OCI-LY1 (cell line): Measurements from ENCODE around the gene CD96.
"Not testable (repeated sequence)": the region's sequence is repeated elsewhere in the genome, so short reads cannot be mapped to it uniquely, and the experiment has no call there.

ENCODE experiments used
- H2AFZ ChIP-seq: fragments of 200-600 bp; sonication (generic), shearing (Covaris generic); 2 replicates; pipeline ENCODE4 v1.6.0; 2014; ENCODE audit warnings: antibody characterized with exemption, mild to moderate bottlenecking, low read length
- H3F3A ChIP-seq: fragments of 200-600 bp; sonication (generic), shearing (Covaris generic); 2 replicates; pipeline ENCODE4 v1.6.0; 2014; ENCODE audit warnings: mild to moderate bottlenecking, antibody characterized with exemption, low read length, moderate library complexity; ENCODE audit not compliant: insufficient read depth
- H3K27ac ChIP-seq: fragments of 200-600 bp; sonication (generic); 2 replicates; pipeline ENCODE4 v1.5.1; 2014; ENCODE audit warnings: low read length, mixed run types, mild to moderate bottlenecking, low read depth; ENCODE audit not compliant: poor library complexity, severe bottlenecking
- H3K27me3 ChIP-seq: fragments of 200-600 bp; sonication (generic); 2 replicates; pipeline ENCODE4 v1.6.0; 2014; ENCODE audit warnings: antibody characterized with exemption, mild to moderate bottlenecking, low read length, moderate library complexity; ENCODE audit not compliant: insufficient read depth
- H3K36me3 ChIP-seq: fragments of 200-600 bp; sonication (generic); 2 replicates; pipeline ENCODE4 v1.6.1; 2014; ENCODE audit warnings: mild to moderate bottlenecking, antibody characterized with exemption, low read length, moderate library complexity, mixed read lengths; ENCODE audit not compliant: insufficient read depth
- H3K4me1 ChIP-seq: fragments of 200-600 bp; sonication (generic); 2 replicates; pipeline ENCODE4 v1.5.1; 2014; ENCODE audit warnings: mild to moderate bottlenecking, low read length, moderate library complexity; ENCODE audit not compliant: insufficient read depth, severe bottlenecking
- H3K4me2 ChIP-seq: fragments of 200-600 bp; sonication (generic), shearing (Covaris generic); 2 replicates; pipeline ENCODE4 v1.6.1; 2014; ENCODE audit warnings: low read length
- H3K4me3 ChIP-seq: fragments of 200-600 bp; sonication (generic); 2 replicates; pipeline ENCODE4 v1.5.1; 2014; ENCODE audit warnings: low read length, low read depth, mild to moderate bottlenecking, mixed read lengths; ENCODE audit not compliant: poor library complexity, severe bottlenecking
- H3K79me2 ChIP-seq: fragments of 200-600 bp; shearing (Covaris generic); 2 replicates; pipeline ENCODE4 v1.6.1; 2016; ENCODE audit warnings: mixed run types, low read length, mixed read lengths; ENCODE audit not compliant: insufficient read depth
- H3K9ac ChIP-seq: fragments of 200-600 bp; sonication (generic), shearing (Covaris generic); 2 replicates; pipeline ENCODE4 v1.6.1; 2014; ENCODE audit warnings: mild to moderate bottlenecking, low read length, mixed read lengths
- H3K9me2 ChIP-seq: fragments of 200-600 bp; sonication (generic), shearing (Covaris generic); 2 replicates; pipeline ENCODE4 v1.6.1; 2014; ENCODE audit warnings: low read depth, mild to moderate bottlenecking, low read length, mixed read lengths
- H3K9me3 ChIP-seq: fragments of 200-600 bp; shearing (Covaris generic); 2 replicates; pipeline ENCODE4 v1.6.1; 2014; ENCODE audit warnings: low read length, mixed read lengths
- H4K20me1 ChIP-seq: fragments of 200-600 bp; sonication (generic), shearing (Covaris generic); 2 replicates; pipeline ENCODE4 v1.6.0; 2016; ENCODE audit warnings: mild to moderate bottlenecking, low read length; ENCODE audit not compliant: insufficient read depth
- EZH2 ChIP-seq: fragments of 200-600 bp; sonication (generic), shearing (Covaris generic); IDR thresholded peaks from 2 replicates; pipeline ENCODE4 v1.8.0; 2017; ENCODE audit warnings: borderline replicate concordance, mixed run types, mild to moderate bottlenecking, antibody characterized with exemption, low read length, moderate library complexity, mixed read lengths
- TF ChIP-seq, protein P1 (sequence below): fragments of 200-600 bp; sonication (generic), shearing (Covaris generic); IDR thresholded peaks from 2 replicates; pipeline ENCODE4 v1.5.1; 2017; ENCODE audit warnings: mild to moderate bottlenecking, antibody characterized with exemption, low read length, moderate library complexity, mixed read lengths

Gene CD96

DNA sequence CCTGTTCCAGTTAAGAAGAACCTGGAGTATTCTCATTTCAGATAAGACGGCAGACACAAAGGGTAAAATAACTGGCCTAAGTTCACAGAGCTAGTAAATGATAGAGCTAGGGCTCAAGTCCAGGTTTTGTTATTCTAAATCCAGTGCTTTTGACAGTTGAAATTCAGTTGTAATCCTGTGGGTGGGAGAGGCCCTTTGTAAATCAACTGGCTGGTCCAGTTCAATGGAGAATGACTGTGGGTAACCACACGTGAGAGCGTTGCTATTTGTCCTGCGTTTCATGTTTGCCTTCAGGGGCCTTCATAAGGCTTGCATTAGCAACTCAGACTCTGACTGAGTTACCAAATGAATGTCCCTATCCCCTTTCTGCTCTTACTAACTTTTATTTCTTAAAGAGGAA lies 24.2 kb upstream of the CD96 start:
- Histone ChIP-seq H3K4me2 (no peak overlapping the region), H4K20me1 (no peaks in the 10 kb centered on the region), H3F3A (no peaks in the 10 kb centered on the region), H3K27me3 (no peaks in the 10 kb centered on the region), H3K9ac (no peak overlapping the region), H3K4me3 (no peak overlapping the region), H3K9me2 (no peaks in the 10 kb centered on the region), H3K4me1 (no peaks in the 10 kb centered on the region), H3K36me3 (no peaks in the 10 kb centered on the region), H3K9me3 (no peaks in the 10 kb centered on the region), H2AFZ (no peak overlapping the region), H3K27ac (no peak overlapping the region), H3K79me2 (no peaks in the 10 kb centered on the region)
- no peak for TF ChIP-seq EZH2
- TF ChIP-seq, protein P1, sequence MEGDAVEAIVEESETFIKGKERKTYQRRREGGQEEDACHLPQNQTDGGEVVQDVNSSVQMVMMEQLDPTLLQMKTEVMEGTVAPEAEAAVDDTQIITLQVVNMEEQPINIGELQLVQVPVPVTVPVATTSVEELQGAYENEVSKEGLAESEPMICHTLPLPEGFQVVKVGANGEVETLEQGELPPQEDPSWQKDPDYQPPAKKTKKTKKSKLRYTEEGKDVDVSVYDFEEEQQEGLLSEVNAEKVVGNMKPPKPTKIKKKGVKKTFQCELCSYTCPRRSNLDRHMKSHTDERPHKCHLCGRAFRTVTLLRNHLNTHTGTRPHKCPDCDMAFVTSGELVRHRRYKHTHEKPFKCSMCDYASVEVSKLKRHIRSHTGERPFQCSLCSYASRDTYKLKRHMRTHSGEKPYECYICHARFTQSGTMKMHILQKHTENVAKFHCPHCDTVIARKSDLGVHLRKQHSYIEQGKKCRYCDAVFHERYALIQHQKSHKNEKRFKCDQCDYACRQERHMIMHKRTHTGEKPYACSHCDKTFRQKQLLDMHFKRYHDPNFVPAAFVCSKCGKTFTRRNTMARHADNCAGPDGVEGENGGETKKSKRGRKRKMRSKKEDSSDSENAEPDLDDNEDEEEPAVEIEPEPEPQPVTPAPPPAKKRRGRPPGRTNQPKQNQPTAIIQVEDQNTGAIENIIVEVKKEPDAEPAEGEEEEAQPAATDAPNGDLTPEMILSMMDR = no peak

DNA sequence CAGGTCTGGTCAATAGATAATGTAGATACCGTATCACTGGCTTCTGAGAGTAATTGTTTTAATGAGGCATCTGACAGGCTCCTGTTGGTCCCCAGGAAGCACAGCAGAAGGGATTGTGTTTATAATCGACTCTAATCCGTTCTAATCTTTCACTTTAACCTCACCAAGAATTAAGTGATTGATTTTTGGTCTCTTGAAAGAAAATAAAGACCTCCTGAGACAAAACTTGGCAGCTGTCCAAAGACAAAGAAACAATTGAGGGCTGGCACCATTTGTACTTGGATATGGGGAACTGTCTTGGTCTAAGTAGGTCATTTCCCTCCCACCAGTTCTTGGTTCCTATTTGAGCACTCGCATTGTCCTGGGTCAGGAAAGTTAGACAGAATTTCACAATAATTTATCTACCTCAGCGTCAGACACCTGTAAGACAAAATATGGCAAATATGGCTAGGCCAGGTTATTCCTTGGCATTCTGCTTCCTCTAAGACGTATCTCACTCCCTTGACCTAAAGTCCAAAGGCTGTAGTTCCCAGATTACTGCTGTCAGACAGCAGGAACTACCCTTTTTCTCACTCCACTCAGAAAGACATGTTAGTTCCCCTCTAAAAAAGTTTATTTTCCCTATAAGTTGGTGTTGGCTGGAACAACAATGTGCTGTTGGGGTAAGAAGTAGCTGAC lies 22.7 kb upstream of the CD96 start:
- Histone ChIP-seq H3K27ac (no peak overlapping the region), H2AFZ (no peak overlapping the region), H3K4me1 (no peaks in the 10 kb centered on the region), H3K9ac (no peak overlapping the region), H3F3A (no peaks in the 10 kb centered on the region), H3K79me2 (no peaks in the 10 kb centered on the region), H4K20me1 (no peaks in the 10 kb centered on the region), H3K4me2 (no peak overlapping the region), H3K36me3 (no peaks in the 10 kb centered on the region), H3K27me3 (no peaks in the 10 kb centered on the region), H3K9me3 (no peaks in the 10 kb centered on the region), H3K9me2 (no peaks in the 10 kb centered on the region), H3K4me3 (no peak overlapping the region)
- TF ChIP-seq, protein P1 = no peak
- TF ChIP-seq EZH2 = no peak

DNA sequence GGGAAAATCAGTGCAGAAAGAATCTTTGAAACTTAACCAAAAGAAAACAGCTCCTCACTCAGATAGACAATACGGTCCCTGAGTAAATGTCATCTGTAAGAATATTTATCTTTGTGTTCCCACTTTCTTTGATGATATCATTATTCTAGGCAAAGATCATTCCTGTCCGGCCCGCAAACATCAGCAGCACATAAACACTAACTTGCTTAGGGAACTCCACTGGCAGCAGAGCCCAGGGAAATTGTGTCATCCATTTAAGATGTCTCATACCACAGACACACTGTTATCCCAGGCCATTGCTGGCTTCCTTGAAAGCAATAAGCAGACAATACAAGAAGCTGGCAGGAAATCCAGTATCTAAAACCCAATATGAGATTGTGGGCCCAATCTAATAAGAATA lies 20.1 kb upstream of the CD96 start:
- Histone ChIP-seq H3K27me3 (no peaks in the 10 kb centered on the region), H3K4me1 (no peaks in the 10 kb centered on the region), H3F3A (no peaks in the 10 kb centered on the region), H3K4me3 (no peak overlapping the region), H3K9ac (no peak overlapping the region), H3K9me3 (no peaks in the 10 kb centered on the region), H3K36me3 (no peaks in the 10 kb centered on the region), H3K27ac (no peak overlapping the region), H3K4me2 (no peak overlapping the region), H4K20me1 (no peaks in the 10 kb centered on the region), H3K79me2 (no peaks in the 10 kb centered on the region), H2AFZ (no peak overlapping the region), H3K9me2 (no peaks in the 10 kb centered on the region)
- TF ChIP-seq, protein P1 = no peak
- no peak for TF ChIP-seq EZH2

DNA sequence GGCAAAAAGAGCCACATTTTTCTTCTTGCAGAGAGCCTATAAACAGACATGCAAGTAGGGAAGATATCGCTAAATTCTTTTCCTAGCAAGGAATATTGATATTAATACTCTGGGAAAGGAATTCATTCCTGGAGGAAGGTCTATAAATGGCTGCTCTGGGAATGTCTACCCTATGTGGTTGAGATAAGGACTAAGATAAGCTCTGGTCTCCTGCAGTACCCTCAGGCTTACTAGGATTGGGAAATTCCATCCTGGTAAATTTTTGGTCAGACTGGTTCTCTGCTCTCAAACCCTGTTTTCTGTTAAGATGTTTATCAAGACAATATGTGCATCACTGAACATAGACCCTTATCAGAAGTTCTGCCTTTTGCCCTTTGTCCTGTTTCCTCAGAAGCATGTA lies 17.5 kb upstream of the CD96 start:
- not testable (repeated sequence) for H3K79me2 ChIP-seq, H3K27ac ChIP-seq, H3K9me2 ChIP-seq, H3K4me2 ChIP-seq, H3K27me3 ChIP-seq, H2AFZ ChIP-seq, H3F3A ChIP-seq, H3K9ac ChIP-seq, H3K4me3 ChIP-seq, H3K36me3 ChIP-seq, H3K9me3 ChIP-seq, H3K4me1 ChIP-seq, H4K20me1 ChIP-seq
